Nephron (organoid): ENCODE data around the gene ASB6.

ENCODE experiments used
- H3K27ac Mint-ChIP-seq, 3 experiments: 2 replicates each; pipeline ENCODE4 v1.8.0; 2020; ENCODE audit warnings: mixed read lengths in 3 of 3, mild to moderate bottlenecking in 2 of 3, moderate library complexity in 1 of 3
- H3K27me3 Mint-ChIP-seq: 2 replicates; pipeline ENCODE4 v1.8.0; 2021; ENCODE audit warnings: low read depth, mild to moderate bottlenecking, moderate library complexity, mixed read lengths
- H3K36me3 Mint-ChIP-seq: 2 replicates; pipeline ENCODE4 v1.8.0; 2020; ENCODE audit warnings: low read depth, mixed read lengths
- H3K4me1 Mint-ChIP-seq: 2 replicates; pipeline ENCODE4 v1.8.0; 2020; ENCODE audit warnings: mixed read lengths
- H3K4me3 Mint-ChIP-seq, 3 experiments: 2 replicates each; pipeline ENCODE4 v1.8.0; 2020; ENCODE audit warnings: mild to moderate bottlenecking in 3 of 3, mixed read lengths in 3 of 3, moderate library complexity in 2 of 3
- H3K9me3 Mint-ChIP-seq: 2 replicates; pipeline ENCODE4 v1.8.0; 2020; ENCODE audit warnings: mixed read lengths
- TF ChIP-seq, protein P1 (sequence below), 3 experiments: fragments of 200-600 bp; sonication (generic); IDR thresholded peaks; one replicate each; pipeline ENCODE4 v1.5.0; 2021; ENCODE audit warnings: antibody characterized with exemption in 3 of 3; ENCODE audit not compliant: unreplicated experiment in 3 of 3

Gene ASB6

DNA sequence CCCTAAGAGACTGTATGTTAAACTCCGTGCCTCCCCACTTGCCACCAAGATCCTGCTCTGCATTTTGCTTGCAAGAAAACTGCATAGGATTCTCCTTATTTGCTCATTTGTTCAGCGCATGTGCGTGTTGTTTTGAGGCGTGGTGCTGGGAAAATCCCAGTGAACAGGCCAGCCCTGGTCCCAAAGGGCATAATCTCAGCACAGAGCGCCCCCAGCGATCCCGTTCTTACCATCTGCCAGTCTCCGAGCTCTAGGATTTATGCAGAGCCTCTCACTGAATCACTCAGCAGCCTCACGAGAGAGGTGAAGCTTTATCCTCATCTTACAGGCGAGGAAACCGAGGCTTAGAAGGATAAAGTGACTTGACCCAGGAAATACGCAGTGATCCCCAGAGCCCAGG, 35.0 kb upstream of the ASB6 start:
- H3K27me3 Mint-ChIP-seq = peaks cover 60% of the 10 kb centered on the region
- H3K36me3 Mint-ChIP-seq = no peaks in the 10 kb centered on the region
- no peaks in the 10 kb centered on the region for H3K9me3 Mint-ChIP-seq
- H3K4me3 Mint-ChIP-seq = peak overlapping the region in 1 of 3 experiments; percentile 29
- H3K4me1 Mint-ChIP-seq = peaks cover 37% of the 10 kb centered on the region
- no peak overlapping the region for H3K27ac Mint-ChIP-seq
- TF ChIP-seq, protein P1, sequence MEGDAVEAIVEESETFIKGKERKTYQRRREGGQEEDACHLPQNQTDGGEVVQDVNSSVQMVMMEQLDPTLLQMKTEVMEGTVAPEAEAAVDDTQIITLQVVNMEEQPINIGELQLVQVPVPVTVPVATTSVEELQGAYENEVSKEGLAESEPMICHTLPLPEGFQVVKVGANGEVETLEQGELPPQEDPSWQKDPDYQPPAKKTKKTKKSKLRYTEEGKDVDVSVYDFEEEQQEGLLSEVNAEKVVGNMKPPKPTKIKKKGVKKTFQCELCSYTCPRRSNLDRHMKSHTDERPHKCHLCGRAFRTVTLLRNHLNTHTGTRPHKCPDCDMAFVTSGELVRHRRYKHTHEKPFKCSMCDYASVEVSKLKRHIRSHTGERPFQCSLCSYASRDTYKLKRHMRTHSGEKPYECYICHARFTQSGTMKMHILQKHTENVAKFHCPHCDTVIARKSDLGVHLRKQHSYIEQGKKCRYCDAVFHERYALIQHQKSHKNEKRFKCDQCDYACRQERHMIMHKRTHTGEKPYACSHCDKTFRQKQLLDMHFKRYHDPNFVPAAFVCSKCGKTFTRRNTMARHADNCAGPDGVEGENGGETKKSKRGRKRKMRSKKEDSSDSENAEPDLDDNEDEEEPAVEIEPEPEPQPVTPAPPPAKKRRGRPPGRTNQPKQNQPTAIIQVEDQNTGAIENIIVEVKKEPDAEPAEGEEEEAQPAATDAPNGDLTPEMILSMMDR (IDR thresholded peaks at IDR 0.05; ENCODE audit: unreplicated experiment in 3 of 3) = no peak

DNA sequence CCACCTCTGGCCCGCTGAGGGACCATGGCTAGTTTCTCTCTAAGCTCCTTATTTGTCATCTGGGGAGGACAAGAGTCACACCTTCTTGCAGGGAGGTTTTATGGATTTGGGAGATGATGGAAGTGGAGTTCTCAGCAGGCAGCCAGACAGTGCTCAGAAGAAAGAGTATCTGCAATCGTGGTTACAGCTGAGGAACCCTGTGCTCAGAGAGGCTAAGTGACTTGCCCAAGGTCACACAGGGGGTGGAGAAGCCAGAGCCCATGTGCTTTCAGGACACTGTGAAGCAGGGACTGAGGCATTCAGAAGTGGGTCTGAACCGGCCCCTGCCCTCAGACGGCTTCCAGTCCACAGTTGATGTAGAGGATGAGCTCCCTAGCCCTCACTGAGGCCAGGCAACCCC, 34.3 kb upstream of the ASB6 start:
- H3K36me3 Mint-ChIP-seq = no peaks in the 10 kb centered on the region
- TF ChIP-seq, protein P1 (IDR thresholded peaks at IDR 0.05; ENCODE audit: unreplicated experiment in 3 of 3) = no peak
- peaks cover 67% of the 10 kb centered on the region for H3K27me3 Mint-ChIP-seq
- no peak overlapping the region for H3K27ac Mint-ChIP-seq
- no peak overlapping the region for H3K4me3 Mint-ChIP-seq
- peaks cover 37% of the 10 kb centered on the region for H3K4me1 Mint-ChIP-seq
- H3K9me3 Mint-ChIP-seq = no peaks in the 10 kb centered on the region

DNA sequence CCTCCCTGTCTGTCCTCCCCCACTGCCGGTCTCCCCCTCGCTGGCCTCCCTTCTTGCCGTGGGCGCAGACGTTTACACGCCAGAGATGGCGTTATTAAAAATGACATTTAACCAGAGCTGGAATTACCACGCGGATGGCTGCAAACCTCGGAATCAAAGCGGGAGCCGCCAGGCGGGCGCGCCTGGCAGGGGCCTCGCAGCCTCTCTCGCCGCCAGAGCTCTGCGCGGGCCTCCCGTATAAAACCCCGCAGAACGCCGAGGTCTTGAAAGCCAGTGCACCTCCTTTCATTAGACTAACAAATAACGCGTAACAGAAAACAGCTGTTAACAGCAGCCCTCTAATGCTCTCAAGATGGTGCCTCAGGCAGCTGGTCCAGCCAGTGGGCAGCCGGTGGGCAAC, 33.7 kb upstream of the ASB6 start:
- peak overlapping the region in 1 of 3 experiments; percentile 40 for H3K4me3 Mint-ChIP-seq
- H3K27ac Mint-ChIP-seq = no peak overlapping the region
- peaks cover 37% of the 10 kb centered on the region for H3K4me1 Mint-ChIP-seq
- H3K27me3 Mint-ChIP-seq = peaks cover 66% of the 10 kb centered on the region
- H3K9me3 Mint-ChIP-seq = no peaks in the 10 kb centered on the region
- no peaks in the 10 kb centered on the region for H3K36me3 Mint-ChIP-seq
- TF ChIP-seq, protein P1 (IDR thresholded peaks at IDR 0.05; ENCODE audit: unreplicated experiment in 3 of 3) = no peak

DNA sequence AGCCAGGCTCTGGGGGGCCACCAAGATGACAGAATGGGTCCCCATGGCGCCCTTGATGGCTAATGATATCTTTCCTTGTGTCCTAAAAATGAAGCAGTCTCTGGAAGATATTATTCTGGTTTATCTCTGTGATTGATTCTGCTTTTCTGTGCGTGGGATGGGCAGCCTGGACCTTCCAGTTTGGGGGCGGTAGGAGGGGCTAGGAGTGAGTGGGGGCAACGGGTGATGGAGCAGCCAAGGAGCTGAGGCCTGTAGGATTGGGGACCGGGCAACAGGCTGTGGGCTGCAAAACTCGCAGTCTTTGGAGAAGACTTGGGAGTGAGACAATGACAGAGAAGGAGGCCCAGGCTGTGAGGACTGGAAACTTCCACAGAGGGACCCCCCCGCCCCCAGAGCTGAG, 32.3 kb upstream of the ASB6 start:
- H3K9me3 Mint-ChIP-seq = no peaks in the 10 kb centered on the region

DNA sequence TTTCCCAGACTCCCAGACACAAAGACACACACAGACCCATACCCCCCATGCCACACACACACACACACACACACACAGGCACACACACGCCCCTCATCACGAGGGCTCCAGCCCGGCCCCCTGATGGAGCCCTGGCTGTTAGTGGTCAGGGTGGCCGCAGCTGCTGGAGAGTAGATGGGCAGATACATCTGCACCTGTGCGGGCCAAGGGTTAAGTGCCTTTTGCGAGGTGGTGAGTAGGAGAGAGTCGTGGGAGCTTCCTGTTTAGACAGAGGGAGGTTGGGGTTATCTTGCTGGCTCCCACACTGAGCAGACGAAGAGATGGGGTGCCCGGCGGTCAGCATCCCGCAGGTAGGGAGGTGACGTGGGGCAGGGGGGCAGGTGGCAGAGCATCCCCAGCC, 31.7 kb upstream of the ASB6 start:
- no peak overlapping the region for H3K4me3 Mint-ChIP-seq
- peaks cover 37% of the 10 kb centered on the region for H3K4me1 Mint-ChIP-seq
- H3K36me3 Mint-ChIP-seq = no peaks in the 10 kb centered on the region
- H3K9me3 Mint-ChIP-seq = no peaks in the 10 kb centered on the region
- peaks cover 71% of the 10 kb centered on the region for H3K27me3 Mint-ChIP-seq
- H3K27ac Mint-ChIP-seq = no peak overlapping the region
- TF ChIP-seq, protein P1 (IDR thresholded peaks at IDR 0.05; ENCODE audit: unreplicated experiment in 3 of 3) = no peak

More for the DNA sequence above, 32.3 kb upstream of the ASB6 start:
- H3K27ac Mint-ChIP-seq = peak overlapping the region in 1 of 3 experiments; percentile 65
- H3K4me3 Mint-ChIP-seq = peak overlapping the region; percentile 4 to 56 (median 5)
- H3K4me1 Mint-ChIP-seq = peaks cover 37% of the 10 kb centered on the region
- peaks cover 71% of the 10 kb centered on the region for H3K27me3 Mint-ChIP-seq
- no peaks in the 10 kb centered on the region for H3K36me3 Mint-ChIP-seq
- TF ChIP-seq, protein P1 (IDR thresholded peaks at IDR 0.05; ENCODE audit: unreplicated experiment in 3 of 3) = no peak

DNA sequence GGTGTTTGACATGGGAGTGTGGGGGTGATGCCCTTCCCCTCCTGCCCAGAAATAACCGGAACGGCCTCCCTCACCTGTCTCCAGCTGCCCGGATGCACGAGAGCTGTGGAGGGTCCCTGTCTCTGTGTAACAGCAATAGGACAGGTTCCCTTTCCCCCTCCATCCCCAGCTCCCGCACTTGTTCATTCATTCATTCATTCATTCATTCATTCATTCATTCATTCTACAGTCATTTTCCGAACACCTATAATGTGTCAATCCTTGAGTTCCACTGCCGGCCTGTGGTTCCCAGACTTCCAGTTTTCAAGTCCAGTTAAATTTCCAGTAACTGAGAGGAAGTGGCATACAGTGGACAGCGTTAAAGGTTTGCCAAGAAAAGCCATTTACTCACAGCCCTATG, 30.8 kb upstream of the ASB6 start:
- Mint-ChIP-seq H3K4me3 (peak overlapping the region in 1 of 3 experiments; percentile 30), H3K9me3 (no peaks in the 10 kb centered on the region), H3K27me3 (peaks cover 70% of the 10 kb centered on the region), H3K4me1 (peaks cover 31% of the 10 kb centered on the region), H3K36me3 (no peaks in the 10 kb centered on the region), H3K27ac (no peak overlapping the region)
- TF ChIP-seq, protein P1 (IDR thresholded peaks at IDR 0.05; ENCODE audit: unreplicated experiment in 3 of 3) = no peak
